ENCODE results near the gene SPOPL.

GRCh38 chr2:138469411-138469810, 32.2 kb upstream of the SPOPL start:
- no peak for TF ChIP-seq CTCF (IDR thresholded peaks at IDR 0.05)
- TF ChIP-seq POLR2A (IDR thresholded peaks at IDR 0.05; ENCODE audit: low read depth), result no peak
- no peak for TF ChIP-seq POLR2AphosphoS5 (IDR thresholded peaks at IDR 0.05)
